Measurements from ENCODE around the gene HSPA12A. TPM values are rescaled to one million over a fixed set of nuclear protein-coding genes. Genes with fewer than 3 reads are reported as not detected.

HSPA12A gene
- total RNA-seq, 1 donor from 2014 or later = 5.1 TPM

DNA sequence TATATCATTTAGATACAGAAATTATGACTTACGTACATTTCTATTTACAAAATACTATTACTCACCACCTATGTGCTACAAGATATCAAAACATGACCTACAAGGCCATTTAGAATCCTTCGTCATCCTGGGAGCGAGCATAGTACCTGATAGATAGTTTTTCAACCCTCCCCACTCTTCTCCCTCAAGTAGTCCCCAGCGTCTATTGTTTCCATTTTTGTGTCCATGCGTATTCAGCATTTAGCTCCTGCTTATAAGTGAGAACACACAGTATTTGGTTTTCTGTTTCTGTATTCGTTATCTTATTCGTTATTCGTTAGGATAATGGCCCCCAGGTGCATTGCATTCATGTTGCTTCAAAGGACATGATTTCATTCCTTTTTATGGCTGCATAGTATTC lies 93.5 kb downstream of the HSPA12A start:
- Mint-ChIP-seq H3K4me1 (no peaks in the 10 kb centered on the region), H3K9me3 (peaks cover 13% of the 10 kb centered on the region), H3K27me3 (no peaks in the 10 kb centered on the region), H3K36me3 (ENCODE audit: low read depth) (no peaks in the 10 kb centered on the region), H3K27ac (no peak overlapping the region), H3K4me3 (no peak overlapping the region)
- intact Hi-C loops (cut with micrococcal nuclease) = no loop called here
- CTCF ChIA-PET = no interaction called here
- TF ChIP-seq CTCF (IDR thresholded peaks at IDR 0.05) = no peak
- ATAC-seq (ENCODE audit: low read depth) (no peak), DNase-seq (no peak)
- POLR2A ChIA-PET = no interaction called here

- intact Hi-C loops (cut with micrococcal nuclease) = no loop called here
- ATAC-seq (ENCODE audit: low read depth) (no peak), DNase-seq (no peak)
- Mint-ChIP-seq H3K27ac (no peak overlapping the region), H3K27me3 (no peaks in the 10 kb centered on the region), H3K9me3 (peaks cover 10% of the 10 kb centered on the region), H3K36me3 (ENCODE audit: low read depth) (no peaks in the 10 kb centered on the region), H3K4me1 (no peaks in the 10 kb centered on the region), H3K4me3 (no peak overlapping the region)
- TF ChIP-seq CTCF (IDR thresholded peaks at IDR 0.05) = no peak
- ChIA-PET CTCF (no interaction called here), POLR2A (no interaction called here)
Observed at GRCh38 chr10:116646502-116646901, 95.9 kb downstream of the HSPA12A start.

DNA sequence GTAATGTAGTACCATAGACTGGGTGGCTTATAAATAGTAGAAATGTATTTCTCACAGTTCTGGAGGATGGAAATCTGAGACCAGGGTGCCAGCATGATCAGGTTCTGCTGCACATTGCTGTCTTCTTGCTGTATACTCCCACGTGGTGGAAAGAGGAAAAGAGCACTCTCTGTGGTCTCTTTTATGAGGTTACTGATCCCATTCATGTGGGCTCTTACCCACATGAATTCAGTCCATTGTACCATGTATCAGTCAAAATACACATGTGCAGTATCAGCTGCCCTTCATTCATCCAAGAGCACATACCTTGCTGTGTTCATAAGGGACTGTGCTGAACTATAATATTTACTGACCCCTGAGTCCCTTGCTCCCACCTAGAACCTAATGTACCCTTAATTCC lies 104.5 kb downstream of the HSPA12A start:
- Mint-ChIP-seq H3K27me3 (no peaks in the 10 kb centered on the region), H3K4me1 (no peaks in the 10 kb centered on the region), H3K27ac (no peak overlapping the region), H3K36me3 (ENCODE audit: low read depth) (no peaks in the 10 kb centered on the region), H3K4me3 (no peak overlapping the region), H3K9me3 (peaks cover 7% of the 10 kb centered on the region)
- CTCF ChIA-PET = no interaction called here
- no peak for DNase-seq
- no peak for TF ChIP-seq CTCF (IDR thresholded peaks at IDR 0.05)
- no peak for ATAC-seq (ENCODE audit: low read depth)
- POLR2A ChIA-PET = no interaction called here
- intact Hi-C loops (cut with micrococcal nuclease) = no loop called here

DNA sequence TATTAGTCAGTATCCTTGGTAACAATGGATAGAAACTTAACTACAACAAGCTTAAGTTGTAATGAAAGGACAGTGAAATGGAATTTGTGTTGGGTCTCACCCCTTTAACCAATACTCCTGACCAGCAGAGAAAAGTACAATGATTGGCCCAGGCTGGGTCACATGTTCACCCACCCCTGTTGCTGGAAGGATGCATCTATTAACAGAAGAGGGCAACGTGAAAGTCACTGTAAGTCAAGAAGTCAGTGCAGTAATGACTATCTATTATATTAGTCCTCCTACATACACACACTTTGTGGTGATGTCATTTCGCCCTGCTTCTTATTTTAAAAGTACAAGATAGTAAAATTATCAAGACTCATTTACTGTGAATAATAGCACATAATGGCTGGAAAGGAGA lies 105.4 kb downstream of the HSPA12A start:
- POLR2A ChIA-PET = no interaction called here
- DNase-seq (no peak), ATAC-seq (ENCODE audit: low read depth) (no peak)
- no peaks in the 10 kb centered on the region for H3K4me1 Mint-ChIP-seq
- intact Hi-C loops (cut with micrococcal nuclease) = no loop called here
- no peak for TF ChIP-seq CTCF (IDR thresholded peaks at IDR 0.05)
- no peak overlapping the region for H3K27ac Mint-ChIP-seq
- H3K27me3 Mint-ChIP-seq = no peaks in the 10 kb centered on the region
- CTCF ChIA-PET = no interaction called here
- H3K4me3 Mint-ChIP-seq = no peak overlapping the region
- H3K9me3 Mint-ChIP-seq = peaks cover 7% of the 10 kb centered on the region
- H3K36me3 Mint-ChIP-seq (ENCODE audit: low read depth) = no peaks in the 10 kb centered on the region

GRCh38 chr10:116636385-116636784 lies 106.0 kb downstream of the HSPA12A start:
- Mint-ChIP-seq H3K27me3 (no peaks in the 10 kb centered on the region), H3K36me3 (ENCODE audit: low read depth) (no peaks in the 10 kb centered on the region), H3K4me3 (no peak overlapping the region), H3K4me1 (no peaks in the 10 kb centered on the region), H3K27ac (no peak overlapping the region), H3K9me3 (peaks cover 7% of the 10 kb centered on the region)
- no peak for TF ChIP-seq CTCF (IDR thresholded peaks at IDR 0.05)
- CTCF ChIA-PET = no interaction called here
- intact Hi-C loops (cut with micrococcal nuclease) = no loop called here
- DNase-seq = no peak
- ATAC-seq (ENCODE audit: low read depth) = no peak
- POLR2A ChIA-PET = no interaction called here
